GM21825 (cell line): Measurements from ENCODE around the gene NUP93.
"Not testable (repeated sequence)": the region's sequence is repeated elsewhere in the genome, so short reads cannot be mapped to it uniquely, and the experiment has no call there.

Experiments
- ATAC-seq: cut with Tn5 transposase; IDR thresholded peaks from one replicate; pipeline ENCODE4 v1.9.1; 2021; ENCODE audit warnings: mild to moderate bottlenecking, moderate library complexity; ENCODE audit not compliant: unreplicated experiment

NUP93 gene

DNA sequence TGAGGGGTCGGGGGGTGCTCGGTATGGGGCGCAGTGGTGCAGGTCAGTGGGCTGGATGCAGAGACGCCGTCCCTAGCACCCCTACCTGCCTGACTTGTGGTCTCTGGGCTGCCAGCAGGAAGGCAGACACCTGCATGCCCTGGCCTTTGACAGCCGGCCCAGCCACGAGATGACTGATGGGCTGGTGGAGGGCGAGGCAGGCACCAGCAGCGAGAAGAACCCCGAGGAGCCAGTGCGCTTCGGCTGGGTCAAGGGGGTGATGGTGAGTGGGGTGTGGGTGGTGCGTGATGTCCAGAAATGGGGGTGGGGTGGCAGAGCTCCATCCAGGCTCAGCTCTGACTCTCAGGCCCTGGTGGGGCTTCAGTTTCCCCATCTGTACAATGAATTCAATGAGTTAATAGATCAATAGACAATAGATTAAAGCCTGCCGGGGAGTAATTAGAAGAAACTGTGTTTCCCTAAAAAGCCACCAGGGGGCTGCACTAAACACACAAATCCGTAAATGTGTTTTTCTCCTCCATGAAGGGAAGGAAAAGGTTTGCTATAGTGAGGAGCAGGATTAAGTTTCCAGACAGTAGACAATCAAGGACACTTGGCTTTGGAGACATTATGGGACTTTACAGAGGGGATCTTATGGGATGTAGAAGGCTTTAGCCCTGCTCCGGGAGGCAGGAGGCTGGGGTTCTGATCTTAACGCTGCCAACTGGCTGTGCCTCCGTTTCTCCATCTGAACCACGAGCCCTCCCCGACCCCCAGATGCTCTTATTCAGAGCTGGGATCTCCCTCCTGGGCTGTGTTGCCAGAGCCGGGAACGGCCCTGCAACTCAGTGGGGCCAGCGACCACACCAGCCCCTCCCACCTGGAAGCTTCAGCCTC is 137.3 kb downstream of the NUP93 start:
- ATAC-seq: no peak

DNA sequence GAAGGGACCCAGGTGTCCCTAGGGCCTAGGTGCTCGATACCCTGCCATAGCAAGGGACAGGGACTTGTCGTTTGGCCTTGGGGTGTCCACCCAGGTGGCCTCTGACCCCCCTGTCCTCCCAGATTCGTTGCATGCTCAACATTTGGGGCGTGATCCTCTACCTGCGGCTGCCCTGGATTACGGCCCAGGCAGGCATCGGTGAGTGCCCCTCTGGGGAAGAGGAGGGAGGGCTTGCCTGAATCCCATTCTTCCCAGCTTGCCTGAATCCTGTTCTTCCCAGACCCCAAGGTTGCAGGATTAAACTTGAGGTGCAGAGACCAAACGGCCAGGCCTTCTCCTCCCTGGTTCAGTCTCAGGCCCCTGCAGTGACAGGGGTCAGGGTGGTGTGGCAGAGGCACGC is 138.2 kb downstream of the NUP93 start:
- ATAC-seq: no peak

DNA sequence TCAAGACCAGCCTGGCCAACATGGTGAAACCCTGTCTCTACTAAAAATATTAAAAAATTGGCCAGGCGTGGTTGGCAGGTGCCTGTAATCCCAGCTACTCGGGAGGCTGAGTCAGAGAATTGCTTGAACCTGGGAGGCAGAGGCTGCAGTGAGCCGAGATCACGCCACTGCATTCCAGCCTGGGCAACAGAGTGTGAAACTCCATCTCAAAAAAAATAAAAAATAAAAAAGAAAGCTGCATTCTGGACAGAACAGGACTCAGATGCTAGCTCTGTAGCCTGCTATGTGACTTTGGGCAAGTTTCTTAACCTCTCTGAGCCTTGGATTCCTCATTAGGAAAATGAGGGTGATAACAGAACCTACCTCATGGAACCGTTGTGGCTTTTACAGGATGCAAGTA is 138.8 kb downstream of the NUP93 start:
- ATAC-seq: not testable (repeated sequence)

DNA sequence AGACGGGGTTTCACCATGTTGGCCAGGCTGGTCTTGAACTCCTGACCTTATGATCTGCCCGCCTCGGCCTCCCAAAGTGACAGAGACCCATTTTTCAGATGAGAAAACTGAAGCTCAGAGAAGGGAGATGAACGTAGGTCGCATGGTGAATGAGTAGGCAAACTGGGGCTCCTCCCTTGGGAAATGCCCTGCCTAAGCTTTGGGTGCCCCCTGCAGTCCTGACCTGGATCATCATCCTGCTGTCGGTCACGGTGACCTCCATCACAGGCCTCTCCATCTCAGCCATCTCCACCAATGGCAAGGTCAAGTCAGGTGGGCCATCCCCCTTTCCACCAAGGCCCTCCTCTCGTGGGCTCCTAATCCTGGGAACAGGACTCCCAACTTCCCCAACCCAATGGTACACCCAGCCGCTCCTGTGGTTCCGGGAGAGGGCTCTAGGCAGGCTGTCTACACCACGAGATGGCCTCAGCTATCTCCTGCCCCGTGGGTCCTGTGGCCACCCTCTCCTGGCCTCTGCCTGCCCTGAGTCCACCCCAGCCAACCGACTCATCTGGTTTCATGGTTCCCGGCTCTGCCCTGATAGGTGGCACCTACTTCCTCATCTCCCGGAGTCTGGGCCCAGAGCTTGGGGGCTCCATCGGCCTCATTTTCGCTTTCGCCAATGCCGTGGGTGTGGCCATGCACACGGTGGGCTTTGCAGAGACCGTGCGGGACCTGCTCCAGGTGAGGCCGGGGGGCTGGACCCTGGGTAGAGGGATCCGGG is 139.8 kb downstream of the NUP93 start:
- ATAC-seq: no peak

- ATAC-seq: no peak
Measured at GRCh38 chr16:56870276-56870888, 140.5 kb downstream of the NUP93 start.

DNA sequence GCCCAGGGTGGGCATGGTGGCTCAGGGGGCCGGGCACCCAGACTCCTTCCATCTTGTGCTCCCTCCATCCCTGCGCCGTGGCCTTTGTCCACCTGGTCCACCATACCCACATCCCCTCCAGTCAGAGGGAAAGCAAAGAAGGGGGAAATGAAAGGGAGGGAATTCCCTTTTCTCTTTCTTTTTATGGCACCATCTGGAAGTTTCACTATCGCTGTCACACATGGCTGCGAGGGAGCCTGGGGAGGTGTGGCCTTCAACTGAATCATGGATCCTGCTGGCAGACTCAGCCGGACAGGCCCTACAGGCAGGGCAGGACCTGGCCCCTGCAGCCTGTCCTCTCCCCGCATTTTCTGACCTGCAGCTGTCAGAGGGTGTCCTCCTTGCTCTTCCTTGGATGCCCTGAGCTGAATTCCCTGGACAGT is 141.3 kb downstream of the NUP93 start:
- no peak for ATAC-seq

DNA sequence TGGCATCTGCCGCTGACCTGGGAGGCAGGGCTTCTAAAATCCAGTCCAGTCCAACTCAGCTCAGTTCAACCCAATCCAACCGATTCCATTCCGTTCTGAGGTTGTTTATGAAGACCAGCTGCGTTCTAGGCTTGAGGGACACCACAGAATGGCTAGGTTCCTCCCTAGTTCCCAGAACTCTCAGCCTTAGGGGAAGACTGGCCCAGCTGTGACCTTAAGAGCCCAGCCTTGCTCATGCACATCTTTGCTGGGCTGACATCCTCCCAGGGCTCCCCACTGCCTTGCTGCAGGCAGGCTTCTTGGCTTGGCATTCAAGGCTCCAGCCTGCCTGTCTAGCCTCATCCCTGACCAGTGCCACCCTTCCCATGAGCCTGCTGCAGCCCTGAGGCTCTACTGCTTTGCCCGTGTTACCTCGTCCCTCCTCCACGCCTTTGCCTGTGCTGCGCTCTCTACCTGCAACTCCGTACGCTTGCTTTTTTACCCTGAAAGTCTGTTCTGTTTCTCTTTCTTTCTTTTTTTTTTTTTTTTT is 143.0 kb downstream of the NUP93 start:
- no peak for ATAC-seq

- ATAC-seq: no peak
Measured at GRCh38 chr16:56874800-56875199, 144.9 kb downstream of the NUP93 start.

DNA sequence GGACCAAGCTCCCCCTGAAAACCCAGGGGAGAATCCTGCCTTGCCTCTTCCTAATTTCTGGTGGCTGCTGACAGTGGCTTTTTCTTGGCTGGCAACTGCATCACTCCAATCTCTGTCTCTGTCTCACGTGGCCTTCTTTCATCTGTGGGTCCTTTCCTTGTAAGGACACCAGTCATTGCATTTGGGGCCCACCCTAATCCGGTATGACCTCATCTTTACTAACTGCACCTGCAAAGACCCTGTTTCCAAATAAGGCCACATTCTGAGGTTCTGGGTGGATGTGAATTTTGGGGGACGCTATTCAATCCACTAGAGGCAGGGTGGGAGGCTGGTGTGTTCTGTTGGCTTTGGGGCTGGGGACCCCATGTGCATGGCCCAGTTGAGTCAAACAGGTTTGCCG is 146.1 kb downstream of the NUP93 start:
- ATAC-seq: no peak

- no peak for ATAC-seq
Measured at GRCh38 chr16:56877486-56878182, 147.7 kb downstream of the NUP93 start.

DNA sequence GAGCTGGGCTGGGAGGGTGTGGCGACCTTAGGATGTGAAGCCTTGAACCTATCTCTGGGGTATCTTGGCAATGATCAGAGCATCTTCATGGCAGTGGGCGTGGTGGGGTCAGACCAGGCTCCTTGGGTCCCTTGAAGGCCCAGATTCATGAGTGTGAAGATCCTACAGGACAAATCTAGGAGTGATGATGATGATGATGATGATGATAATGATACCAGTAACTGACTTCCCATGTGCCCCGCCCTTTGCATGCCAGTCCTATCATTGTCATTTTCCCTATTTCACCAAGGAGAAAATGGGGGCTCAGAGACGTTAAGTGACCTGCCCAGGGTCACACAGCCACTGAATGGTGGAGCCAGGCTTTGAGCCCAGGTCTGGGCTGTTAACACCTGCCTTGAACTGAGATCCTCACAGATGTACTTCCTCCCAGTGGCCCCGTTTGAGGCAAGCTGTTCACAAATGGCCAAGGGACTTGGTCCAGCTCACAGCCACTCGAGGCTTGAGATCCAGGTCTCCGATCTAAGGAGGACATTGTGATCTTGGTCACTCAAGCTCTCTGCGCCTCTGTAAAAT is 148.4 kb downstream of the NUP93 start:
- no peak for ATAC-seq

DNA sequence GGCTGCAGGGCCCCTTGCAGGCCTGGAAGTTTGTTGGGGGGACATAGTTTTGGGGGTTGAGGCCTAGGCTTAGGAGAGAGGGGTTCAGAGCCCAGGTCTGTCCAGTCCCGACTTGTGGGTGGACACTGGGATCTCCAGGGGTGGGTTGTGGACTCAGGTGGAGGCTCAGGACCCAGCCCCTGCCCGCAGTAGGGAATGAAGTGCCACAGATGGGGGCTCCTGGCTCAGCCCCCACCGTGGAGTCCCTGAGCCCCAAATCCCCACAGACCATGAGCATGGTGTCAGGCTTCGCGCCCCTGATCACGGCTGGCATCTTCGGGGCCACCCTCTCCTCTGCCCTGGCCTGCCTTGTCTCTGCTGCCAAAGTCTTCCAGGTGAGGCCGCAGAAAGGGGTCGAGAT is 149.3 kb downstream of the NUP93 start:
- no peak for ATAC-seq

DNA sequence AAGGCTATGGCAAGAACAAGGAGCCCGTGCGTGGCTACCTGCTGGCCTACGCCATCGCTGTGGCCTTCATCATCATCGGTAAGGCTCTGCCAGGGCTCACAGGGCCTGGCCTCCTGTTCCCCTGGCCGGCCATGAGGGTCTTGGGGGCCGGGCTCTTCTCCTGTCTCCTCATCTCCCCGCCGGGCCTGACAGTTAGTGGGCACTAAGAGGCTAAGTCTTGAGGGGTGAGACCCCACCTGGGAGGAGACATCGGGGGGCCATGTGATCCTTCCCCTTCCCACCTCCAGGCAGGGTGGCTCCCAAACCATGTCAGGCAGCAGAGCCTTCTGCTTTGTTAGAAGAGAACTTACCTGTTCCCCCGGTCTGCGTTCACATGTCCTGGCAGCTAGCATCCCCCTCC is 150.2 kb downstream of the NUP93 start:
- ATAC-seq: no peak

GRCh38 chr16:56880685-56881084 is 150.8 kb downstream of the NUP93 start:
- ATAC-seq: no peak

GRCh38 chr16:56882077-56882800 is 152.3 kb downstream of the NUP93 start:
- ATAC-seq: no peak

DNA sequence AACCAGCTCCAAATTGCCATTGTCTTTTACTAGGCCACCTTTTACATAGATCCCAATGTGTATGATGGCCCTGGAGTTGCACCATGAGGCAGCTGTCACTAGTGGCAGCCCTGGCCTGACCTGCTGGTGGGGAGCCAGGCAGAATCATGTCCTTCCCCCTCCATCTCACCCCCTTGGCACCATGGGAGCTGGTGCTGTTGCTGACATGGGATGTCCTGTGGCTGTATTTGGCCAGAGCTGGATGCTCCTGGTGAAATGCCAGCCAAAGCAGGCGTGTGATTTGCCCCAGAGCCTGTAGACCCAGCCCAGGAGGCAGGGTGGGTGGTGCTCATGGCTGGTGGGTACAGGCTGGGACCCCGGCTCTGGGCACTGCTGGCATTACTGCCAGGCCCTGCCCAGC is 153.7 kb downstream of the NUP93 start:
- ATAC-seq: no peak

- no peak for ATAC-seq
Measured at GRCh38 chr16:56884026-56884582, 154.2 kb downstream of the NUP93 start.

DNA sequence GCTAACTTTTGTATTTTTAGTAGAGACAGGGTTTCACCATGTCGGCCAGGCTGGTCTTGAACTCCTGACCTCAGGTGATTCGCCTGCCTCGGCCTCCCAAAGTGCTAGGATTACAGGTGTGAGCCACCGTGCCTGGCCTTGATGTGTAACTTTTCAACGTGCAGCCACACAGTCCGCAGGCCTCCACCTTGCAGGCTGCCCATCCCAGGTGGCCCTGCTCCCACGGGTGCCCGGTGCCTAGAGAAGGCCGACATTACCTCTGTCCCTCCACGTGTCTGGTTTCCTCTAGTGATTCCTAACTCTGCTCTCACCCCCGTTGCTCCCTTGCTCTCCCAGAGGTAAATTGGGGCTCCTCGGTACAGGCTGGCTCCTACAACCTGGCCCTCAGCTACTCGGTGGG is 155.0 kb downstream of the NUP93 start:
- ATAC-seq: not testable (repeated sequence)

- ATAC-seq: no peak
Measured at GRCh38 chr16:56885446-56886162, 155.7 kb downstream of the NUP93 start.
